ENCODE measurements around the gene ANAPC2.

ANAPC2 gene

DNA sequence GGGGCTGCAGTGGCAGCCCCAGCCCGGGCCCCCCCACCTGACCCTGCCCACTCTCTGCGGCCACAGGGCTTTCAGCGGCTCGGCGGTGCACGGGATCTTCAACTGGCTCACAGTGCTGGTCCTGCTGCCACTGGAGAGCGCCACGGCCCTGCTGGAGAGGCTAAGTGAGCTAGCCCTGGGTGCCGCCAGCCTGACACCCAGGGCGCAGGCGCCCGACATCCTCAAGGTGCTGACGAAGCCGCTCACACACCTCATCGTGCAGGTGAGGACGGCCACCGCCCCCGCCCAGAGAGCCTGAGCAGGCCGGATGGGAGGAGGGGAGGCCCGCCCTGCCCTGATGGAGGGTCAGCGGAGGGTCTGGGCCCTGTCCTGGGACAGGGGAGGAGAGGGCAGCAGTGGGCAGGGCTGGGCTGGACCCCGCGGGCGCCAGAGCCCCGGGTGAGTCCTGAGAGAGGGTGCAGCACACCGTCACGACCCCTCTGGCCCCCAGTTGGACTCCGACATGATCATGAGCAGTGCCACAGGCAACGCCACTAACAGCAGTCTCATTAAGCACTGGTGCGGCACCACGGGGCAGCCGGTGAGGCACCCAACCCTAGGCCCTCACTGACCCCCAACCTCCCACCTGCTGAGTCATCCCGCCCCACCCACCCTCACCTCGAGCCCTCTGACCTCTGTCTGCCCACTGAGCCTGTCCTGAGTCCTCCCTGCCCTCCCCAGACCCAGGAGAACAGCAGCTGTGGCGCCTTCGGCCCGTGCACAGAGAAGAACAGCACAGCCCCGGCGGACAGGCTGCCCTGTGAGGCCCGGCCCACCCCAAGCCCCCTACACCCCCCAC lies 45.0 kb upstream of the ANAPC2 start:
- no peak for DNase-seq (ENCODE audit: low read depth)
- TF ChIP-seq CTCF (conservative IDR thresholded peaks at IDR 0.05; ENCODE audit: low read depth, low read length) = no peak
- H3K4me3 ChIP-seq (ENCODE audit: low read depth, low read length) = no peak overlapping the region

- no peak overlapping the region for H3K4me3 ChIP-seq (ENCODE audit: low read depth, low read length)
- no peak for DNase-seq (ENCODE audit: low read depth)
- TF ChIP-seq CTCF (conservative IDR thresholded peaks at IDR 0.05; ENCODE audit: low read depth, low read length) = no peak
Observed at GRCh38 chr9:137232510-137232909, 44.1 kb upstream of the ANAPC2 start.

DNA sequence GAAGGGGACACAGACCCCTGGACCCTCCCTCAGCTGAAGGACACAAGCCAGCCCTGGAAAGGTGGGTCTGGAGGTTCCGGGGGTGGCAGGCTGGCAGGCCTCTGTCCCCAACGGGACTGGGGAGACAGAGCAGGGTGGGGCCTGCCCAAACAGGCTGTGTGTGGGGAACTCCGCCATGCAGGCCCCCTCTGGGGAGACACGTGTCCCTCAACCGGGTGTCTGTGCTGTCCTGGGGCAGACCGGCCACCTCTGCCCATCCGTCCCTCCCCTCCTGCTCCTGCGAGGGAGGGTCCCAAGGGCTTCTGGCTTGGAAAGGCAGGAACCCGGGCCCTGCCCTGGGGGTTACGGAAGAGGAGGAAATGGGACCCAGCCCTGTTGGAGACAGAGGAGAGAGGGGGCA lies 43.7 kb upstream of the ANAPC2 start:
- no peak overlapping the region for H3K4me3 ChIP-seq (ENCODE audit: low read depth, low read length)
- no peak for TF ChIP-seq CTCF (conservative IDR thresholded peaks at IDR 0.05; ENCODE audit: low read depth, low read length)
- no peak for DNase-seq (ENCODE audit: low read depth)

DNA sequence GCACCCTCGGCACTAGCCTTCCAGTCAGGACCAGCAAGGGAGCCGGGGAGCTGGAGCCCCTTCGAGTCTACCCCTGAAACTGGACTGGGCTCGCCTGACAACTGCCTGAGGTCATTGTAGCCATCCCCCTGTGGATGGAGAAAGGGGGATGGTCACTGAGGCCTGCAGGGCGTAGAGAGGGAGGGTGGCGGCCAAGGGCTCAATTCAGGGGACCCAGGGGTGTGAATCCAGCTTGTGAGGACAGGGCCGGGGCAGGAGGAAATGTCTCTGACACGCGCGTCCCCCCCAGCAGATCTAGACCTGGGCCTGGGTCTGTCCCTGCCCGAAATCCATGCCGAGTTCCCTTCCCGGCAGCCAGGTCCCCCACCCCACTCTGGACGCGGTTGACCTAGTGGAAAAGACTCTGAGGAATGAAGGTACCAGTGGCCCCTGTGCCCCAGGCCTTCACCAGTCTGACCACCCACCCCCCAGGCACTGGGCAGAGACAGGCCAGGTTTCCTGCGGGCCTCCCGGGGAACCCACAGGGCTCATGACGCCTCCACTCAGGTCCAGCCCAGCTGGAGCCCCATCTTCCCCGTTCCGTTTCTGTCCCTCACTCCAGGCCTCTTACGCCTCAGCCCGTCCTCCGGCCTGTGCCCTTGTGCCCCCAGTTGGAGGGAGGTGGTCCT lies 43.1 kb upstream of the ANAPC2 start:
- no peak for TF ChIP-seq CTCF (conservative IDR thresholded peaks at IDR 0.05; ENCODE audit: low read depth, low read length)
- no peak overlapping the region for H3K4me3 ChIP-seq (ENCODE audit: low read depth, low read length)
- no peak for DNase-seq (ENCODE audit: low read depth)

- no peak for TF ChIP-seq CTCF (conservative IDR thresholded peaks at IDR 0.05; ENCODE audit: low read depth, low read length)
- H3K4me3 ChIP-seq (ENCODE audit: low read depth, low read length) = no peak within 1 kb of the TSS
- no peak for DNase-seq (ENCODE audit: low read depth)
Observed at GRCh38 chr9:137230705-137231371, 42.5 kb upstream of the ANAPC2 start, which contains the start of gene SLC34A3. Gene SLC34A3, plus strand, starts transcription at chr9:137230901. Its CDS starts 802 bp downstream, at chr9:137231703.

DNA sequence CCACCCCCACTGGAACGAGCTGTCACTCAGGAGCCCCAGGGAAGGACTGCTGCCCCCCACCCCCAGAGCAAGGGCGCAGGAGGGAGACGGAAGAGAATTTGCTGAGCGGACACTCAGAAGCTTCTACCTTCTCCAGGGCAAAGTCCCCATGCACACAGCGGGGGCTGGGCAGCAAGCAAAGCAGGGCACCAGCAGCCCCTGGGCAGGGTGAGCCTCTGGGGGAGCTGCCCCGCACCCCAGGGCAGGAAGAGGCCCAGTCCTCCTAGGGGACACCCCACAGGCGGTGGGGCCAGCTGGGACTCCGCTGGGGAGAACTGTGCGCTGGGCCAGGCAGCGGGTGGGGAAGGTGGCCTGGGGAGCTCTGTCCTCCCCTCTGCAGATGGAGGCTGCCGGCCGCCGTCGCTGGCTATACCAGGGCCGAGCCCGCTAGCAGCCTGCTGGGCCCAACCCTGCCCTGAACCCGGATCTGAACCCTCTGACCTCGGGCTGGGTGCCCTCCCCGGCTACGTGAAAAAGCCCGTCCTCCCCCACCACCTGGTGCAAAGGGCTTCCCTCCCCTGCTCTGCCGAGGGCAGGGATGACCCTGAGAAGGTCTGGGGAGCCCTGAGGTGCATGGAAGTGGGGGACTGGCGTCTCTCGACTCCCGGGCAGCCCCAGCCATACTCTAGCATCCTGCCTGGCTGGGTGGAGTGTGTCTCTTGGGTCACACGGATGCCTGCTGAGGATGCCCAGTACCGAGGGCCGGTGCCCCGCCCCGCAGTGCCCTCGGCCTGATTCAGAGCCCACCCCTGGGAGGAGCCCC lies 41.7 kb upstream of the ANAPC2 start:
- no peak for DNase-seq (ENCODE audit: low read depth)
- H3K4me3 ChIP-seq (ENCODE audit: low read depth, low read length) = no peak overlapping the region
- no peak for TF ChIP-seq CTCF (conservative IDR thresholded peaks at IDR 0.05; ENCODE audit: low read depth, low read length)
